Body of pancreas (tissue), 4 donors: Measurements from ENCODE around the gene CCDC169. TPM values are rescaled to one million over a fixed set of nuclear protein-coding genes. Genes with fewer than 3 reads are reported as not detected.
"Not testable (repeated sequence)": the region's sequence is repeated elsewhere in the genome, so short reads cannot be mapped to it uniquely, and the experiment has no call there.

Source experiments
- ATAC-seq: fragments of 150-250 bp; one replicate; pipeline ENCODE4 v1.9.1; 2016
- DNase-seq, 4 donors: peaks; one replicate each; pipeline ENCODE4 v3.0.0-alpha.2; 2019
- H3K27ac ChIP-seq, 4 donors: fragments of 200-600 bp; sonication (generic); 1 replicate in 3 of 4; 2 replicates in 1 of 4; pipeline versions ENCODE4 v1.5.1 to v1.6.1; 2016 to 2019; ENCODE audit warnings: mild to moderate bottlenecking in 1 of 4, mixed read lengths in 1 of 4, moderate library complexity in 1 of 4
- H3K27me3 ChIP-seq, 2 donors: fragments of 200-600 bp; sonication (generic); one replicate each; pipeline ENCODE4 v1.6.0; 2016; ENCODE audit warnings: mild to moderate bottlenecking in 1 of 2
- H3K36me3 ChIP-seq, 2 donors: fragments of 200-600 bp; sonication (generic); replicated peaks in 1 of 2; 2 replicates each; pipeline ENCODE4 v1.5.1; 2016; ENCODE audit warnings: low read depth in 2 of 2; ENCODE audit not compliant: insufficient read depth in 1 of 2
- H3K4me1 ChIP-seq: fragments of 200-600 bp; sonication (generic); one replicate; pipeline ENCODE4 v1.6.0; 2016
- H3K4me3 ChIP-seq, 2 donors: fragments of 200-600 bp; sonication (generic); 1 replicate in 1 of 2; 2 replicates in 1 of 2; pipeline ENCODE4 v1.5.1; 2016 to 2019
- H3K9me3 ChIP-seq, 3 donors: fragments of 200-600 bp; sonication (generic); 1 replicate in 2 of 3; 2 replicates in 1 of 3; pipeline ENCODE4 v1.5.1; 2016
- POLR2A ChIP-seq, 3 donors: fragments of 450-650 bp; IDR thresholded peaks; one replicate each; pipeline ENCODE4 v1.6.1; 2016; ENCODE audit warnings: antibody characterized with exemption in 3 of 3, mild to moderate bottlenecking in 2 of 3
- WGBS, 2 donors: methylation state at CpG; one replicate each; pipeline ENCODE4 v1.1.5; 2017; 5-methylcytosine and 5-hydroxymethylcytosine counted together
- intact Hi-C: fragments of 100-400 bp; cut with DNase I; formaldehyde crosslinking; loops from one replicate; pipeline ENCODE4 v1.15.1; 2023
- total RNA-seq, 2 donors: library from RNA; depleted of rRNA; stranded (reverse); fragments of >200 nt; gene quantifications; one replicate each; pipeline ENCODE4 v1.1.0, GENCODE V29; 2016
- TF ChIP-seq, protein P1 (sequence below), 7 experiments: fragments of 450-650 bp in 4 of 7; fragments of 200-600 bp in 3 of 7; sonication (generic) in 3 of 7; IDR thresholded peaks; one replicate each; pipeline ENCODE4 v1.5.1; 2016 to 2019; ENCODE audit warnings: antibody characterized with exemption in 7 of 7

CCDC169 gene
- total RNA-seq, 2 donors from 2014 or later, result 1.3 to 1.6 TPM

DNA sequence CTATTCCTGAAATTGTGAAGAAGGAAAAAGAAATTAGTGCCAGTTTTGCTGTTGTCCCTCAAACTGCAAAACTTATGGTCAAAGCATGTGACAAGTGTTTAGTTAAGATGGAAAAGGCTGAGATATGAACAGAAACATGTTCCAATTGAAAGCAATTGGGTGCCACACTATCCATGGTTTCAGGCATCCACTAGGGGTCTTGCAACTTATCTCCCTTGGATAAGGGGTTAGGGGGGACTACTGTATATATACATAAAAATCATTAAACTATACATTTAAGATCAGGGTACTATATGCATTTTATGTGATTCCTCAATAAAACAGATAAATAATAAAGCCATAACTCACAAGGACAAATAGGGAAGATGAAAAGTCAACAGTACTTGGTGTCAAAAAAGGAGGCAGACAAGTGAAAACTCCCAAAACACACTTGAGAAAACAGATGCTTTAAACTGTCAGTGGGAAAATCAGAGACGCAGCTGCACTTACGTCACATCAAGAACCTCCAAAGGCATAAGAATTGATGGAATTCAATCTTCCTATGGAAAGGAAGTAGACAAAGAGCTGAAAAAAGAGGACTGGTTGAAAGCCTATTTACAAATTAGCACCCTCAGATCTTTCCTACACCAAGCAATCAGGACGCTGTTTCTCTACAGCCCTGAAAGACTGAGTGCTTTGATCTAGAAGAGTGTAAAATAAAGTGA is 40.5 kb upstream of the CCDC169 start:
- WGBS, 2 donors, result 86 to 91% methylated on average over 3 of the region's 3 CpGs
- no peaks in the 10 kb centered on the region for H3K27me3 ChIP-seq
- no peak for ATAC-seq
- no peaks in the 10 kb centered on the region for H3K9me3 ChIP-seq
- no peak overlapping the region for H3K27ac ChIP-seq
- no peaks in the 10 kb centered on the region for H3K4me1 ChIP-seq
- no peak for DNase-seq
- no peak for TF ChIP-seq POLR2A (IDR thresholded peaks at IDR 0.05)
- TF ChIP-seq, protein P1, sequence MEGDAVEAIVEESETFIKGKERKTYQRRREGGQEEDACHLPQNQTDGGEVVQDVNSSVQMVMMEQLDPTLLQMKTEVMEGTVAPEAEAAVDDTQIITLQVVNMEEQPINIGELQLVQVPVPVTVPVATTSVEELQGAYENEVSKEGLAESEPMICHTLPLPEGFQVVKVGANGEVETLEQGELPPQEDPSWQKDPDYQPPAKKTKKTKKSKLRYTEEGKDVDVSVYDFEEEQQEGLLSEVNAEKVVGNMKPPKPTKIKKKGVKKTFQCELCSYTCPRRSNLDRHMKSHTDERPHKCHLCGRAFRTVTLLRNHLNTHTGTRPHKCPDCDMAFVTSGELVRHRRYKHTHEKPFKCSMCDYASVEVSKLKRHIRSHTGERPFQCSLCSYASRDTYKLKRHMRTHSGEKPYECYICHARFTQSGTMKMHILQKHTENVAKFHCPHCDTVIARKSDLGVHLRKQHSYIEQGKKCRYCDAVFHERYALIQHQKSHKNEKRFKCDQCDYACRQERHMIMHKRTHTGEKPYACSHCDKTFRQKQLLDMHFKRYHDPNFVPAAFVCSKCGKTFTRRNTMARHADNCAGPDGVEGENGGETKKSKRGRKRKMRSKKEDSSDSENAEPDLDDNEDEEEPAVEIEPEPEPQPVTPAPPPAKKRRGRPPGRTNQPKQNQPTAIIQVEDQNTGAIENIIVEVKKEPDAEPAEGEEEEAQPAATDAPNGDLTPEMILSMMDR (IDR thresholded peaks at IDR 0.05), result no peak
- no peaks in the 10 kb centered on the region for H3K36me3 ChIP-seq
- intact Hi-C loops, result no loop called here
- H3K4me3 ChIP-seq, result no peak overlapping the region

DNA sequence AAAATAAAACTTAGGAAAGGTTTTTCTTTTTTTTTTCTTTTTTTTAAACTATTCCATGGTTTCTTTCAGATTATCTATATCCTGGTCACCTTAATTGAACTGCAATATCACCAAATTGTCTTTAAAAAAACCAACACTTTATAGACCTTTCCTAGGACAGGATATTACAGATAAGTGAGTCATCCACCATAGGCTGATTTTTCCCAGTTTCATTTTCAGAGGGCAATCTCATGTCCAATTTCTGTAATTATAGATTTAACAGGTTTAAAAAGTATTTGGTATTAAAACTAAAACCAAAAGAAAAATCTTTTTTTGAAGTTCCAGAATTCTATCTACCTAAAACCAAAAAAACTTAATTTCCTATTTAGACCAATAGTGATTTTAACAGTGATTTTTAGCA is 35.4 kb upstream of the CCDC169 start:
- Histone ChIP-seq H3K27me3 (no peaks in the 10 kb centered on the region), H3K4me3 (no peak overlapping the region), H3K4me1 (no peaks in the 10 kb centered on the region), H3K27ac (no peak overlapping the region), H3K36me3 (peaks cover 0 to 6% of the 10 kb centered on the region in 2 donors), H3K9me3 (no peaks in the 10 kb centered on the region)
- TF ChIP-seq, protein P1 (IDR thresholded peaks at IDR 0.05), result no peak
- TF ChIP-seq POLR2A (IDR thresholded peaks at IDR 0.05), result no peak
- intact Hi-C loops, result no loop called here
- DNase-seq (no peak), ATAC-seq (no peak)

DNA sequence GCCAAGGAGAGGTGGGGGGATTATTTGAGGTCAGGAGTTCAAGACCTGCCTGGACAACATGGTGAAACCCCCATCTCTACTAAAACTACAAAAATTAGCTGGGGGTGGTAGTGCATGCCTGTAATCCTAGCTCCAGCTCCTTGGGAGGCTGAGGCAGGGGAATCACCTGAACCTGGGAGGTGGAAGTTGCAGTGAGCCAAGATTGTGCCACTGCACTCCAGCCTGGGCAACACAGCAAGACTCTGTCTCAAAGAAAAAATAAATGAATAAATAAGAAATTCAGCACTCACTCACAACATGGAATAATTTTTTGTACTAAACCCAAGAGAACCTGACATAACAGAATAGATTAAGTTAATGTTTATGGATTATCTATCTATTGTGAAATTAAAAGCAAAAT is 34.6 kb upstream of the CCDC169 start:
- H3K4me1 ChIP-seq, DNase-seq, H3K36me3 ChIP-seq, H3K4me3 ChIP-seq, H3K27me3 ChIP-seq, ATAC-seq, H3K27ac ChIP-seq, intact Hi-C loops, H3K9me3 ChIP-seq: not testable (repeated sequence)

DNA sequence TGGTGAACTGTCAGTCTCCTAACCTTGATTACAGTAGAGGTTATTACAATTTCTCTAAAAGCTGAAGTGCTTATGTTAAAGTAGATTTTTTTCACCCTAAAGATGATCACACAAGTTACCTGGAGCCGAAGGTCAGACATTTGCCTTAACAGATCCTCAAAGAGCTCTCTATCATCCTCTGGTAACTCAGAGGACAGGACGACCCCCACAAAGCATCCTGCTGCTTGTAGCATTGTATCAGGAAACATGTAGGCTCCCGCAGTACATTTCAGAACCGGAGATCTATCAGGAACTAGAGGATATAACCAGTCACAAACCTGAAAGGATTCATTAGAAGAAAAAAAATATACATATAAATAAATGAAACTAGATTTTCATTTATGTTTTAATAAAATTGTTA is 33.7 kb upstream of the CCDC169 start:
- Histone ChIP-seq H3K27me3 (no peaks in the 10 kb centered on the region), H3K36me3 (peaks cover 0 to 6% of the 10 kb centered on the region in 2 donors), H3K27ac (no peak overlapping the region), H3K4me3 (no peak overlapping the region), H3K9me3 (no peaks in the 10 kb centered on the region), H3K4me1 (no peaks in the 10 kb centered on the region)
- TF ChIP-seq, protein P1 (IDR thresholded peaks at IDR 0.05), result no peak
- TF ChIP-seq POLR2A (IDR thresholded peaks at IDR 0.05), result no peak
- intact Hi-C loops, result no loop called here
- ATAC-seq (no peak), DNase-seq (no peak)
- WGBS, 2 donors, result 85 to 87% methylated on average over 4 of the region's 4 CpGs

DNA sequence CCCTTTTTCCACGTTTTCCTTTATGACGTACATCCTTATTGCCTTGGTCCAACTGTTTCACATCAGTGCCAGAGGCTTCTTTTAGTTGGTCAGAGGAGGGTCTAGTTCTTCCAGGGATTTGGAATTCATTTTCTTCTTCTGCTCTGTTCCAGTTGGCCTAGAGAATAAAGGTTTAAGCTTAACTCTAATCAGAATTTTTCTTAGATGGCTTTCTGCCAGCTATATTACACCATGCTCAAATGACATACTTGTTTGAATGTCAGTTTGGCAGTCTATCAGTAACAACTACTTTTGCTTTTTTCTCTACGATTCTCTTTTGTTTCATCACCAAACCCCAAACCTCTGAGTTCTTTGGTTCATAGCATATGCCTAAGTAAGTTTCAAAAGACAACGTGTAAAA is 31.7 kb upstream of the CCDC169 start:
- H3K36me3 ChIP-seq, result peaks cover 0 to 11% of the 10 kb centered on the region in 2 donors
- no peak for ATAC-seq
- TF ChIP-seq, protein P1 (IDR thresholded peaks at IDR 0.05), result no peak
- TF ChIP-seq POLR2A (IDR thresholded peaks at IDR 0.05), result no peak
- no peak overlapping the region for H3K27ac ChIP-seq
- intact Hi-C loops, result no loop called here
- no peak for DNase-seq
- H3K9me3 ChIP-seq, result no peaks in the 10 kb centered on the region
- no peaks in the 10 kb centered on the region for H3K27me3 ChIP-seq
- no peak overlapping the region for H3K4me3 ChIP-seq
- WGBS, 2 donors, result 72 to 77% methylated on average over 4 of the region's 4 CpGs
- H3K4me1 ChIP-seq, result no peaks in the 10 kb centered on the region
